DOHH2 (cell line): ENCODE results near the gene IRX3.

ENCODE experiments used
- H3F3A ChIP-seq: fragments of 200-600 bp; sonication (generic), shearing (Covaris generic); 2 replicates; pipeline ENCODE4 v1.6.0; 2016; ENCODE audit warnings: antibody characterized with exemption, mild to moderate bottlenecking; ENCODE audit not compliant: control insufficient read depth, insufficient read depth
- H3K27ac ChIP-seq: fragments of 200-600 bp; sonication (generic); 2 replicates; pipeline ENCODE4 v1.5.1; 2014; ENCODE audit warnings: low read depth, mild to moderate bottlenecking, low read length, moderate library complexity
- H3K27me3 ChIP-seq: fragments of 200-600 bp; sonication (generic); 2 replicates; pipeline ENCODE4 v1.6.1; 2014; ENCODE audit warnings: mild to moderate bottlenecking, low read length, mixed read lengths; ENCODE audit not compliant: control insufficient read depth
- H3K36me3 ChIP-seq: fragments of 200-600 bp; sonication (generic); 2 replicates; pipeline ENCODE4 v1.6.1; 2014; ENCODE audit warnings: mild to moderate bottlenecking, low read length, moderate library complexity, mixed read lengths; ENCODE audit not compliant: control insufficient read depth
- H3K4me1 ChIP-seq: fragments of 200-600 bp; sonication (generic); 2 replicates; pipeline ENCODE4 v1.6.1; 2014; ENCODE audit warnings: mild to moderate bottlenecking, low read length, mixed read lengths; ENCODE audit not compliant: control insufficient read depth
- H3K4me2 ChIP-seq: fragments of 200-600 bp; sonication (generic); 2 replicates; pipeline ENCODE4 v1.6.0; 2014; ENCODE audit warnings: mild to moderate bottlenecking, low read length, moderate library complexity
- H3K4me3 ChIP-seq: fragments of 200-600 bp; sonication (generic); 2 replicates; pipeline ENCODE4 v1.5.1; 2014; ENCODE audit warnings: mild to moderate bottlenecking, low read length, mixed read lengths
- H3K79me2 ChIP-seq: fragments of 200-600 bp; sonication (generic); 2 replicates; pipeline ENCODE4 v1.6.1; 2014; ENCODE audit warnings: mild to moderate bottlenecking, low read length, mixed read lengths; ENCODE audit not compliant: control insufficient read depth
- H3K9me2 ChIP-seq: fragments of 200-600 bp; sonication (generic); replicated peaks from 2 replicates; pipeline ENCODE4 v1.6.1; 2014; ENCODE audit warnings: mild to moderate bottlenecking, low read length, mixed read lengths; ENCODE audit not compliant: control insufficient read depth
- H3K9me3 ChIP-seq: fragments of 200-600 bp; sonication (generic); 2 replicates; pipeline ENCODE4 v1.6.1; 2014; ENCODE audit warnings: antibody characterized with exemption, low read length, mixed read lengths; ENCODE audit not compliant: control insufficient read depth, insufficient read depth
- H4K20me1 ChIP-seq: fragments of 200-600 bp; sonication (generic); 2 replicates; pipeline ENCODE4 v1.6.0; 2014; ENCODE audit warnings: low read depth, mild to moderate bottlenecking, antibody characterized with exemption, low read length, moderate library complexity; ENCODE audit not compliant: control insufficient read depth, insufficient read depth
- EZH2phosphoT487 ChIP-seq: fragments of 200-600 bp; sonication (generic); IDR thresholded peaks from 2 replicates; pipeline ENCODE4 v1.6.1; 2017; ENCODE audit warnings: borderline replicate concordance, mild to moderate bottlenecking, antibody characterized with exemption, low read length, moderate library complexity, mixed read lengths
- TF ChIP-seq, protein P1 (sequence below): fragments of 200-600 bp; sonication (generic); IDR thresholded peaks from one replicate; pipeline ENCODE4 v1.5.1; 2014; ENCODE audit warnings: antibody characterized with exemption, mild to moderate bottlenecking, low read depth, low read length; ENCODE audit not compliant: poor library complexity, severe bottlenecking

Gene IRX3

DNA sequence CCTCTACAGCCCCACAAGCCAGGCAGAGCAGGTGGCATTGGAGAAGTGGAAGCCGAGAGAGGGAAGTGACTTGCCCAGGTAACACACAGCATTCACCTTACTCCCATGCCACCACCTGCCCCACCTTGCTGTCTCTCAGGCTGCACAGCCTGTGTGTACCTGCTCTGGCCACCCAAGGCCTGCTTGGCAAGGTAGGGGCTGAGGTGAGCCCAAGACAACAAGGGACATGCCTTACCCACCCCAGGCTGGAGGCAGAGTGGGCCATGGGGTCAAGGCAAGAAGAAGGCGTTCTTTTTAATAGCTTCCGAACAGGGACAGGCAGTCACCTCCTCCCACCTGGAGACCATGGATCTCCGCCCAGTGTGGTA lies 40.1 kb downstream of the IRX3 start:
- Histone ChIP-seq H3K4me2 (no peak overlapping the region), H3K27me3 (no peaks in the 10 kb centered on the region), H3K27ac (no peak overlapping the region), H3K36me3 (no peaks in the 10 kb centered on the region), H3K9me2 (no peaks in the 10 kb centered on the region), H3K4me1 (no peaks in the 10 kb centered on the region), H3K9me3 (no peaks in the 10 kb centered on the region; the same call in 1 of the 2 replicates), H4K20me1 (no peaks in the 10 kb centered on the region), H3K4me3 (no peak overlapping the region), H3K79me2 (no peaks in the 10 kb centered on the region), H3F3A (no peaks in the 10 kb centered on the region)
- no peak for TF ChIP-seq EZH2phosphoT487
- TF ChIP-seq, protein P1, sequence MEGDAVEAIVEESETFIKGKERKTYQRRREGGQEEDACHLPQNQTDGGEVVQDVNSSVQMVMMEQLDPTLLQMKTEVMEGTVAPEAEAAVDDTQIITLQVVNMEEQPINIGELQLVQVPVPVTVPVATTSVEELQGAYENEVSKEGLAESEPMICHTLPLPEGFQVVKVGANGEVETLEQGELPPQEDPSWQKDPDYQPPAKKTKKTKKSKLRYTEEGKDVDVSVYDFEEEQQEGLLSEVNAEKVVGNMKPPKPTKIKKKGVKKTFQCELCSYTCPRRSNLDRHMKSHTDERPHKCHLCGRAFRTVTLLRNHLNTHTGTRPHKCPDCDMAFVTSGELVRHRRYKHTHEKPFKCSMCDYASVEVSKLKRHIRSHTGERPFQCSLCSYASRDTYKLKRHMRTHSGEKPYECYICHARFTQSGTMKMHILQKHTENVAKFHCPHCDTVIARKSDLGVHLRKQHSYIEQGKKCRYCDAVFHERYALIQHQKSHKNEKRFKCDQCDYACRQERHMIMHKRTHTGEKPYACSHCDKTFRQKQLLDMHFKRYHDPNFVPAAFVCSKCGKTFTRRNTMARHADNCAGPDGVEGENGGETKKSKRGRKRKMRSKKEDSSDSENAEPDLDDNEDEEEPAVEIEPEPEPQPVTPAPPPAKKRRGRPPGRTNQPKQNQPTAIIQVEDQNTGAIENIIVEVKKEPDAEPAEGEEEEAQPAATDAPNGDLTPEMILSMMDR, result no peak

DNA sequence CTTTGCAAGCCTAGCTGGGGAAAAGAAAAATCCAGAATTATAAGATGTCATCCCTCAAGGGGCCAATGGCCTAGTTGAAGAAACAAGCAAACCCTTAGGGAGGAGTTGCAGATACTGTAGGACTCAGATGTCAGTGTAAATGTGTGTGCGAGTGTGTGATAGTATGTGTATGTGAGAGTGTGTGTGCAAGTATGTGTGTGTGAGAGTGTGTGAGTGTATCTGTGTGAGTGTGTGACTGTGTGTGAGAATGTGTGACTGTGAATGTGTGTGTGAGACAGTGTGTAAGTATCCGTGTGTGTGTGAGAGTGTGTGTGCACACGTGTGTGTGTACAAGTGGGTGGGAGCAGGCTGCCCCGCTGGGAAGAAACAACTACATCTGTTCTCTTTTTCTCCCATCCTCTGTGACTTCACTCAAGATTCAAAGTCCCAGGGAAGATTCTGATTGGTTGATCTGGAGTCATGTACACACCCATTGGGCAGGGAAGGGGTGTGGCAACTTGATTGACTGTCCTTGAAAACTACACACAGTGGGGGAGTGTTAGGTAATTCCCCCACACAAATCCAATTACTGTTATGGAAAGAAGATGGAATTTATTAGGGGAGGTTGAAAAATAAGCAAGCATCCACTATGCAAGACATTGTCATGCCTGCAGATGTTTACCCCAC lies 40.7 kb downstream of the IRX3 start:
- Histone ChIP-seq H3K4me2 (no peak overlapping the region), H3K27me3 (no peaks in the 10 kb centered on the region), H3K9me3 (no peaks in the 10 kb centered on the region; the same call in 1 of the 2 replicates), H3K27ac (no peak overlapping the region), H3K4me1 (no peaks in the 10 kb centered on the region), H4K20me1 (no peaks in the 10 kb centered on the region), H3K4me3 (no peak overlapping the region), H3K79me2 (no peaks in the 10 kb centered on the region), H3K36me3 (no peaks in the 10 kb centered on the region), H3F3A (no peaks in the 10 kb centered on the region), H3K9me2 (no peaks in the 10 kb centered on the region)
- no peak for TF ChIP-seq EZH2phosphoT487
- TF ChIP-seq, protein P1, result no peak

DNA sequence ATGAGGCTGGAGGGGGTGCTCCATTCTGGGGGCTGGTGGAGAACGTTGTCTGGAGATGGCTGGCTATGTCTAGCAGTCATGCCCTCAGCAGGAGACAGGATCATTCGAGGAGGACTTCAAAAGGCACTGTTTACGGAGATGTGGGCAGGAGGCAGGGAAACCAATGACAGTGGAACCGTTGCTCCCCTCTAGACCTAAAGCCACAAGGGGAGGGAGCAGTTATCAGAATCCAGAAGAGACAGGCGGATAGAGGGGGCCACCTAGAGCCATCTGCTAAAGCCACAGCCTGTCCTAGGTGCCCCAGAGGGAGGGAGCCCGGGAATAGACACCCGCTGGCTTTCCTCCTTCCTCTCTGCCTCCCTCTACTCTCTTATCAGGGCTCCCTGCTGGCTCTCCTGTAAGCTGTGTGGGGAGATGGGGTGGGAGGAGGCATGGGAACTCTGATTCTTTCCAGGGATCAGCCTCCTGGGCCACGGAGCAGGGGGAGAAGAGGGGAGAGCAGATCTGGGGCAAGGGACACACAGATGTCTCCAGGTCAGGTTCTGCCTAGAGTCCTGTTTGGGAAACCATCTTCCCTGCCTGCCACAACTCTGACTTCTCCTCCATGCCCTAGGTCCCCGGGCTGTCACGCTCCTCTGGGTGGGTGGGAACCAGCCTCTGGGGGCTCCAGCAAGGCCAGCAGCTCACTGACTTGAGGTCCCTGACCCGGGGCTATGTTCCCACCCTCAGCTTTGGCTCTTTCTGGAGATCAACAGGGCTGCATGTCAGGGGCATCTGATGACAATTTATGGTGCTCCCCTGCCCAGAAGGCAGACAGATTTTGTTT lies 42.3 kb downstream of the IRX3 start:
- H3K9me3 ChIP-seq, result no peaks in the 10 kb centered on the region; the same call in 1 of the 2 replicates
- no peaks in the 10 kb centered on the region for H3K79me2 ChIP-seq
- no peak overlapping the region for H3K4me3 ChIP-seq
- H3F3A ChIP-seq, result no peaks in the 10 kb centered on the region
- H3K27me3 ChIP-seq, result no peaks in the 10 kb centered on the region
- no peaks in the 10 kb centered on the region for H4K20me1 ChIP-seq
- no peaks in the 10 kb centered on the region for H3K9me2 ChIP-seq
- H3K4me1 ChIP-seq, result no peaks in the 10 kb centered on the region
- H3K4me2 ChIP-seq, result no peak overlapping the region
- H3K27ac ChIP-seq, result no peak overlapping the region
- H3K36me3 ChIP-seq, result no peaks in the 10 kb centered on the region
- TF ChIP-seq, protein P1, result no peak
- TF ChIP-seq EZH2phosphoT487, result no peak
